Inflammatory macrophage treated with lipopolysaccharide for 1 hour (primary cell): ENCODE data around the gene UNC5C.

ENCODE experiments used
- DNase-seq, 2 donors: peaks; one replicate each; pipeline ENCODE4 v3.0.0-alpha.2; 2020 to 2022

UNC5C gene

GRCh38 chr4:95548738-95549245 is at the start of gene UNC5C:
TSS of gene UNC5C (minus strand) at chr4:95548973.
- peak; percentile 43 to 65 for DNase-seq

- DNase-seq = no peak
These were observed 47.9 kb upstream of the UNC5C start for GRCh38 chr4:95596676-95597075.

DNA sequence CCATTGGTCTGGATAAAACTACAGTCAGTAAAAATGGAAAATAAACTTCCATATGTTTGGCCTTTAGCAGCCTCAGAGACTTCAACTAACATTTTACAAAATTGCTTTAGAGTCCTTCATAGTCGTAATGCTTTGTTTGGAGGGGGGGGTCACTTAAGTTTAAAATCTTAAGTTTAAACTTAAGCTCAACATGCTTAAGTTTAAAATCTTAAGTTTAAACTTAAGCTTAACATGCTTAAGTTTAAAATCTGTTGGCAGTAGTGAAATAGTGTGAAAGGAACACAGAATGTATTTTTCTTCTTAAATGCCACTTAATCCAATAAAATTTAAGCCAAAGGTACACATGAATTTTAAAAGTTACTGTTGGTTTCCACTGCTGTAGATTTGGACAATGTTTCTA is 45.9 kb upstream of the UNC5C start:
- DNase-seq = no peak

DNA sequence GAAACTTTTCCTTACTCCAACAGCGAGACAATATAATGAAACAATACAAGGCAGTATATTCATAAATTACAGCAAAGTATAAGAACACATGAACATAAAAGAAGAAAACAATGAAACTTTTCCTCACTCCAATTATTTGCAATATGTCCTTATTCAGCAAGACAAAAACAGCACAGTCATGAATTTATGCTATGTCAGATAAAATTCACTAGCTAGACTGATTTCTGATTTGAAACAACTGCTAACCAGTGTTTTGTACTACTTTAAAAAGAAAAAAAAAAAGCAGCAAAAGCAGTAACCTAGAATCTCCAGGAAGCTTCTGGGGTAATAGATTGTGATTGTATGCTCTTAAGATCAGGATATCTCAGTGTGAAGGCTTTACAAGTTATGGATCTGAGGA is 45.2 kb upstream of the UNC5C start:
- DNase-seq = no peak

- no peak for DNase-seq
These were observed 42.5 kb upstream of the UNC5C start for GRCh38 chr4:95591278-95591677.

DNA sequence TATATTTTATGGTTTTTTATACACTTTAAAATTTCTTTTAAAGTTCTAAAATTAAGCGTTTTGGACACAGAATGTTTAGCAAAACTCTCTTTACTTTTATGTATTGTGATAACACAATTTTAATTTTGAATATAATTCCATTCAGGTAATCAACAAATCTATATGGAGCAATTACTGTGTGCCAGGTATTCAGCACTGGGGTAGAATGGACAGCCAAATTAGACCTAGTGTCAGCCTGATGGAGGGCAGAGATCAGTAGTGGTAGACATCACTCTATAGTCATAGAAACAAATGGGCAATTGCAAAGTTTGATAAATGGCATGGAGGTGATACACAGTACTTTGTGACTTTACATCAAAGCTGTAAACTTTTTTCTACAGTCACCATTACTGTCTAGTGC is 41.8 kb upstream of the UNC5C start:
- DNase-seq = no peak

DNA sequence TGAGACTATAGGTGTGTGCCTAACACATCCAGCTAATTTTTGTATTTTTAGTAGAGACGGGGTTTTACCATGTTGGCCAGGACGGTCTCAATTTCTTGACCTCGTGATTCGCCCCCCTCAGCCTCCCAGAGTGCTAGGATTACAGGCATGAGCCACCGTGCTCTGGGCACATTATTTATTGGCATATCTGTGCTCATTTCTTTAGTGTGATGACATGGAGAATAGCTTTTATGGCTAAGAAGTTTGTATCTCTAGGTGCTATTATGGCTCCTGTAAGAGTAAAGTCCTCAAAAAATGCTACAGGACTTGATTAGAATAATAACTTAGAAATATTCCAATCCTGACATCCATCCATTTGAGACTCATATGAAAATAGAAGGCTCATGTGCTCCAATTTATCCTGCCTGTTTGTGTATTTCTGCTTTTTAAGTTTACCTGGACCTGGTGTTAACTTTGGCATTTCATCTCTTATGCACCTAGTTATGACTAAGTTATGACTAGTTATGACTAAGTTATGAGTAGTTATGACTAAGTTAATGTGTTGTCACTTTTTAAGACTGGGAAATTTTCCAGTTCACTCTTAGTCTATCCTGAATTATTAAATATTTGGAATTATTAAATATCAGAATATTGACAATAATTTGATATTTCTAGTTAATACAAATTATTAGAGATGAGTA is 36.4 kb upstream of the UNC5C start:
- DNase-seq = no peak

GRCh38 chr4:95580226-95580625 is 31.5 kb upstream of the UNC5C start:
- DNase-seq = no peak

GRCh38 chr4:95572304-95572991 is 23.7 kb upstream of the UNC5C start:
- peak; percentile 41 to 43 for DNase-seq

- no peak for DNase-seq
These were observed 22.8 kb upstream of the UNC5C start for GRCh38 chr4:95571577-95571976.

GRCh38 chr4:95563638-95564337 is 15.0 kb upstream of the UNC5C start:
- no peak for DNase-seq

DNA sequence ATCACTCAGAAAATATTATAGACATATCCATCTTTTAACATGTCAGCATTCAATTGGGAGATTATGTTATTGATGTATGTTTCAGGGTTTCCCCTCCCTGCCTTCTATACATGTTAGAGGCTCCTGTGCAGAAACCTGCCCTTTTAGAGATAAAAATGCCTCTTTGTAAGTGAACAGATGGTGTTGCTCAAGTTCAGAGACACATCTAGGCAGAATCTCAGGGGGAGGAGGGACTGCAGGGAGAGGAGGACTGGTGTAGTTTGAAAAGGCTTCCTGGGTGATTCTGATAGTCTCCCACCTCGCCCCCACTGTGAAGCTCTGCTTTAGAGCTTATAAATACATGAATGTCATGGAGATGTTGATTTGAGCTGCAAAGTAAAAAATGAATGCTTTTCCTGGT is 12.0 kb upstream of the UNC5C start:
- DNase-seq = no peak

DNA sequence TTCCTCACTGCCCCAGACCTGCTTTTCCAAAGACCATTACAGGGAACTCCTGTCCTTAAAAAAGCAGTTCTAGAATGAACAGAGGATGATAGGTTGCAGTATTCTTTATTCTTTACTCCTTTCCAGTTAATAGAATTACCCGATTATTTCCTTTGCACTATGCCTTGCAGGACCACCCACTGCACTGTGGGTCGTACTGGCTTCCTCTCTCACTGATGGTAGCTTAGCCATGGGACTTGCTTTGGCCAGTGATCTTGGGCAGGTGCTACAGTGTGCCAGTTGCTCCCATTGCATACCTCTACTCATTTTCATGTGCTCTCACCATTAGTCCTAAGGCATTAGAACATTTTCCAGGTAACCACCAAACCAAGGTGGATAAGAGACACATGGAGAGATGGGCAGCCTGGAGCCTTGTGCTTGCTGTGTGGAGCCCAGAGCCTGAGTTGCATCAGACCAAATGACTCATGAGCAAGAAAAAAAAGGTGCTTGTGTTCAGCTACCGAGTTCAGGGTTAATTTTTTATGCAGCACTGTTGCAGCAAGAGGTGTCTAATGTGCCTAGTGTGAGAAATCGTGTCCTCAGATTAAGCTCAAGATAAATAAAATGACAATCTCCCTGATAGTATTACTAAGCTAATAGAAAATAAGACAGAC is 7.6 kb upstream of the UNC5C start:
- DNase-seq = no peak

GRCh38 chr4:95552942-95553550 is 4.3 kb upstream of the UNC5C start:
- no peak for DNase-seq

DNA sequence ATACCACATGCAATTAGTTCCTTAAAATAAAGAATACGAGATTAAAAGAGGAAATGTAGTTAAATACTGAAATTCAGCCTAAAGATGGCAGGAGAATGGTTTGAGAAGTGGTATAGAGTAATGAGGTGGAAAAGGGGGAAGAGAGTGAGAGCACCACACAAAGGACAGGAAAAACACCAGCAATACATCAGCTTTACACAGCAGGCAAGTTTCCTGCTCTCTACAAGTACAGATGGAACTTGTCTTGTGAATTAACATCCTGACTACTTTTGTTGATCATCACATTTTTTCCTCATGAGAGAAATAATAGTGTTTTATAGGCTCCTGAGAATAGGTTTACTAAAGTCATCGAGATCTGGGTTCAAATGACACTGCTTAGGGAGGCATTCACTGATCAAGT is 2.9 kb upstream of the UNC5C start:
- no peak for DNase-seq

GRCh38 chr4:95550115-95550987 is 1.6 kb upstream of the UNC5C start:
- no peak for DNase-seq

DNA sequence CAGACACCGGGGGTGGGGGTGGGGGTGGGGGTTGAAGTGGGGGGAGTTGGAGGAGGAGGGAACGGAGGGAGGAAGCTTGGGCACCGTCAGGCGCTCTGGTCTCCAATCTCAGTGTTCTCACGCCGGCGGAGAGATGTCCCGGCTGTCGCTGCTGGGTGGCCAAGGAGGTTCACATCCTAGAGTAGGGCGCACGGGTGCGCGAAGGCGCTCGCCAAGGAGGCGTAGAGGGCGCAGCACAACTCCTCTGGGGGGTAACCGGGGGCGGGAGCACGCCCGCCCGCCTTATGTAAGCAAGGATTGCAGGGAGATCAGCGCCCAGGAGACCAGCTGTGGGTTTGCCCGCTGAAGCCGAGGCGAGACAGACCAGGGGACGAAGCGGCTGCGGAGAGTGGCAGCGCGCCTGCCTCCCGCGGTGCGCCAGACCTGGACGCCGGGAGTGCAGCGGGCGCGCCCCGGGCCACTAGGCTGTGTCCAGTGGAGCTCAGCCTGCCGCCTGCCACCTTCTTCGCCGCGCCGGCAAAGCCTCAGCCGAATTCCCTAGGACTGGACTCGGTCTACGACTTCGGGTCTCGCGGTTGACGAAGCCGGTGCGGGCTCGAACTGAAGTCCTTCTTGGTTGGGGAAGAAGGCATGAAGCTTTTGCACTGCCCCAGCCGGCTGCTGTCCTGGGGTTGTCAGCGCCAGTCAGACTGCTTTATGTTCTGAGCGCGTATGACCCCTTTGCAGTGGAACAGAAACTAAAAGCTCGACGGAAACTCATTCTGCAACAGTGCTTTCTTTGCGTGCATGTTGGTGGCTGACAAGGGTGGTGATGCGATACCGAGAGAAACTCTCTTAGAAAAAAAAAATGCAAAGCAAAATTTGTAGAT is 707 bp upstream of the UNC5C start:
- DNase-seq = peak in 1 of 2 donors; percentile 33

- peak; percentile 14 to 19 for DNase-seq
These were observed 880 bp downstream of the UNC5C start for GRCh38 chr4:95547715-95548471.

DNA sequence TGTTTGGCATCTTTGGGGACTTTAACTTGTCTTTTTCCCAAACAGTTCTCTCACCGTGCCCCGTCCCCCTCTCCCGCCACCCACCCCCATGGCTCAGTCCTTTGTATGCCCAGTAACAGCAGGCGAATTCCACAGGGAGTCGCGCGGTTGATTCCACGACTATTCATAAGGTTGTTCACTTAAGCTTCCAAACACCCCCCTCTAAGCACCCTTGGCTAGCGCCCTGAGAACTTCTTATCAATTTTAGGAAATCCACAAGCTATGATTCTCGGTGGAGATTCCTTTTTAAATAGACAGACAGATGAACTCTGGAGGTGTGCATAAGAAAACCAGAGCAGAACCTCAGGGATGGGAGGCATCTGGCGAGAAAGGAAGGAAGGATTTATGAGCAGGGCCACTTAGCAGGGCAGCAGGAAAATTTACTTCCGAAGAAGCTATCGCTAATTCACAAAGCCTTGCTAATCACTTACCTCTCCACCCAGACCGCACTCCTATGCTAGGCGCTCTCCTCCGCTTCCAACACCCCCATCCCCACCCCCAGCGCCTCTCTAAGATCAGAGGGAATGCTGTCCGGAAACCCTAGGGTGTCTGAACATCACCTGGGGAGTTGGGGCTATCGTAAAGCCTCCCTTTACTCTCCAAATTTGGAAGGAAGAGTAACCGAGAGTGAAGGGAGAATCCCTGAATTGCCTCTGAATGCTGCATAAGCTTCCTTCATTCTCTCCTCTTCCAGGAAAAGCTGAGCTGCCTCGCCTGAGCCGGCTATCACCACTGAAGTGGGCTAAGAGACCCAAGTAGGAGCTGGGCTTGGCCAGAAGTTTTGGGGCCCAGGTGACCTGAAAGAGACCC is 1.7 kb downstream of the UNC5C start:
- DNase-seq = no peak
